SK-N-SH (cell line): ENCODE data around the gene OR8G5. TPM values are rescaled to one million over a fixed set of nuclear protein-coding genes. Genes with fewer than 3 reads are reported as not detected.

Experiments used
- CTCF ChIA-PET: fragments of 300-600, 350-600 bp; formaldehyde crosslinking; extraction: SDS; loops from one replicate; lab custom pipeline; 2021; lab: Yijun Ruan, JAX
- POLR2A ChIA-PET: fragments of 350-600 bp; sonication (Branson Sonifier 250); formaldehyde crosslinking; extraction: SDS; loops from one replicate; lab custom pipeline; 2020; ENCODE audit warnings: antibody characterized with exemption, inconsistent platforms; lab: Yijun Ruan, JAX
- DNase-seq: peaks from one replicate; pipeline ENCODE4 v3.0.0; 2012
- H2AFZ ChIP-seq: fragments of 200-600 bp; sonication (generic); 2 replicates; pipeline ENCODE4 v1.8.1; 2016; ENCODE audit warnings: antibody characterized with exemption, mild to moderate bottlenecking, low read depth
- H3F3A ChIP-seq: fragments of 200-600 bp; sonication (generic); replicated peaks from 2 replicates; pipeline ENCODE3; 2016; ENCODE audit warnings: antibody characterized with exemption, mild to moderate bottlenecking; ENCODE audit not compliant: insufficient read depth
- H3K27ac ChIP-seq, 2 experiments: fragments of 200-500 bp in 1 of 2; fragments of 200-600 bp in 1 of 2; sonication (Bioruptor generic) in 1 of 2; sonication (generic), shearing (Covaris generic) in 1 of 2; 2 replicates each; pipeline versions ENCODE4 v1.5.1 to v1.6.1; 2014 to 2016; ENCODE audit warnings: low read depth in 2 of 2, inconsistent platforms in 1 of 2, low read length in 1 of 2, mild to moderate bottlenecking in 1 of 2, mixed read lengths in 1 of 2
- H3K27me3 ChIP-seq: fragments of 200-600 bp; sonication (generic), shearing (Covaris generic); 2 replicates; pipeline ENCODE4 v1.6.1; 2016; ENCODE audit warnings: mixed run types; ENCODE audit not compliant: insufficient read depth
- H3K36me3 ChIP-seq, 2 experiments: fragments of 200-500 bp in 1 of 2; fragments of 200-600 bp in 1 of 2; sonication (Bioruptor generic) in 1 of 2; sonication (generic) in 1 of 2; replicated peaks in 1 of 2; 2 replicates each; pipeline versions ENCODE3 to v1.5.1; 2014 to 2016; ENCODE audit warnings: low read length in 1 of 2, mild to moderate bottlenecking in 1 of 2; ENCODE audit not compliant: insufficient read depth in 2 of 2, control insufficient read depth in 1 of 2
- H3K4me1 ChIP-seq, 2 experiments: fragments of 200-500 bp in 1 of 2; fragments of 200-600 bp in 1 of 2; sonication (Bioruptor generic) in 1 of 2; sonication (generic), shearing (Covaris generic) in 1 of 2; 2 replicates each; pipeline versions ENCODE4 v1.5.1 to v1.6.1; 2014 to 2016; ENCODE audit warnings: low read depth in 1 of 2, low read length in 1 of 2, mixed run types in 1 of 2; ENCODE audit not compliant: insufficient read depth in 2 of 2, control insufficient read depth in 1 of 2
- H3K4me2 ChIP-seq: fragments of 200-600 bp; sonication (generic), shearing (Covaris generic); 2 replicates; pipeline ENCODE4 v1.6.1; 2017; ENCODE audit warnings: mixed run types
- H3K4me3 ChIP-seq, 2 experiments: fragments of 200-500 bp in 1 of 2; fragments of 200-600 bp in 1 of 2; sonication (Bioruptor generic) in 1 of 2; sonication (generic), shearing (Covaris generic) in 1 of 2; 2 replicates each; pipeline versions ENCODE4 v1.5.1 to v1.8.1; 2014 to 2016; ENCODE audit warnings: low read depth in 2 of 2, inconsistent platforms in 1 of 2, low read length in 1 of 2, mild to moderate bottlenecking in 1 of 2, mixed read lengths in 1 of 2, moderate library complexity in 1 of 2
- H3K79me2 ChIP-seq: fragments of 200-600 bp; sonication (generic); 2 replicates; pipeline ENCODE4 v1.8.1; 2017; ENCODE audit warnings: mild to moderate bottlenecking; ENCODE audit not compliant: insufficient read depth
- H3K9ac ChIP-seq: fragments of 200-600 bp; sonication (generic); 2 replicates; pipeline ENCODE4 v1.6.1; 2017; ENCODE audit warnings: mixed run types
- H3K9me2 ChIP-seq: fragments of 200-600 bp; sonication (generic); 2 replicates; pipeline ENCODE4 v1.6.1; 2017; ENCODE audit warnings: mixed run types
- H3K9me3 ChIP-seq: fragments of 200-600 bp; sonication (generic); 2 replicates; pipeline ENCODE4 v1.6.1; 2017; ENCODE audit warnings: mixed run types, mild to moderate bottlenecking, moderate library complexity
- H4K20me1 ChIP-seq: fragments of 200-600 bp; sonication (generic); 2 replicates; pipeline ENCODE4 v1.6.1; 2017; ENCODE audit warnings: mild to moderate bottlenecking, mixed run types; ENCODE audit not compliant: insufficient read depth
- CTCF ChIP-seq: fragments of 200-600 bp; sonication (generic); IDR thresholded peaks from 2 replicates; pipeline ENCODE4 v1.6.1; 2017; ENCODE audit warnings: antibody characterized with exemption, mild to moderate bottlenecking, moderate library complexity
- ELF1 ChIP-seq: IDR thresholded peaks from 2 replicates; pipeline ENCODE4 v1.4.0; 2012
- FOXM1 ChIP-seq: IDR thresholded peaks from 2 replicates; pipeline ENCODE4 v1.4.0; 2012; ENCODE audit warnings: low read depth, mild to moderate bottlenecking
- GABPA ChIP-seq: IDR thresholded peaks from 2 replicates; pipeline ENCODE4 v1.4.0; 2012; ENCODE audit warnings: low read depth, mild to moderate bottlenecking
- GATA2 ChIP-seq: sonication (generic); formaldehyde crosslinking; IDR thresholded peaks from 2 replicates; pipeline ENCODE4 v1.5.0; 2020; ENCODE audit warnings: mild to moderate bottlenecking, missing genetic modification reagents
- IRF3 ChIP-seq: fragments of 150-350 bp; IDR thresholded peaks from 2 replicates; pipeline ENCODE4 v1.6.1; 2016; ENCODE audit warnings: mild to moderate bottlenecking, low read depth, low read length
- JUND ChIP-seq: IDR thresholded peaks from 2 replicates; pipeline ENCODE4 v1.4.0; 2012
- NFIC ChIP-seq: IDR thresholded peaks from 2 replicates; pipeline ENCODE4 v1.4.0; 2012; ENCODE audit warnings: borderline replicate concordance
- PBX3 ChIP-seq: IDR thresholded peaks from 2 replicates; pipeline ENCODE4; 2012
- POLR2AphosphoS5 ChIP-seq: IDR thresholded peaks from 2 replicates; pipeline ENCODE4 v1.6.1; 2012; ENCODE audit warnings: low read depth, low read length
- RCOR1 ChIP-seq: fragments of 150-350 bp; IDR thresholded peaks from 2 replicates; pipeline ENCODE4 v1.6.1; 2017; ENCODE audit warnings: antibody characterized with exemption, low read length
- RFX5 ChIP-seq: IDR thresholded peaks from 2 replicates; pipeline ENCODE4 v1.6.1; 2012; ENCODE audit warnings: mild to moderate bottlenecking, improper control_type of control experiment, low read length
- SMC3 ChIP-seq: IDR thresholded peaks from 2 replicates; pipeline ENCODE4 v1.6.1; 2012; ENCODE audit warnings: low read depth, low read length, improper control_type of control experiment
- TCF12 ChIP-seq: IDR thresholded peaks from 2 replicates; pipeline ENCODE4 v1.4.0; 2012
- USF1 ChIP-seq: IDR thresholded peaks from 2 replicates; pipeline ENCODE4 v1.4.0; 2012; ENCODE audit warnings: low read depth, borderline replicate concordance
- USF2 ChIP-seq: fragments of 150-350 bp; IDR thresholded peaks from 2 replicates; pipeline ENCODE4 v1.6.1; 2017; ENCODE audit warnings: antibody characterized with exemption, low read length, low read depth, borderline replicate concordance
- YY1 ChIP-seq: IDR thresholded peaks from 2 replicates; pipeline ENCODE4 v1.4.0; 2012; ENCODE audit warnings: low read depth, mild to moderate bottlenecking
- ZBTB33 ChIP-seq: IDR thresholded peaks from 2 replicates; pipeline ENCODE4 v1.4.0; 2012; ENCODE audit warnings: low read depth, borderline replicate concordance
- WGBS: methylation state at CpG from one replicate; pipeline ENCODE4 v1.1.6; 2017; ENCODE audit warnings: low lambda C conversion rate; 5-methylcytosine and 5-hydroxymethylcytosine counted together
- polyA plus RNA-seq, 3 experiments: library from polyadenylated mRNA; depleted of rRNA; stranded (reverse); fragments of >200 nt; gene quantifications; 2 replicates each; pipeline ENCODE4 v1.2.3, GENCODE V29; 2012
- TF ChIP-seq, protein P1 (sequence below): IDR thresholded peaks from 2 replicates; pipeline ENCODE4 v1.4.0; 2012; ENCODE audit warnings: low read depth

OR8G5 gene
- polyA plus RNA-seq, 1 of the 3 experiments (the other 2 are of a cell fraction) = not detected

- no peak for TF ChIP-seq IRF3
- no peak for TF ChIP-seq POLR2AphosphoS5
- no peak for TF ChIP-seq ELF1
- no peak for TF ChIP-seq USF2
- TF ChIP-seq GABPA = no peak
These were observed 48.9 kb upstream of the OR8G5 start (continued) for GRCh38 chr11:124207102-124207792.

- Histone ChIP-seq H3K27ac (no peak overlapping the region), H3K4me3 (no peak overlapping the region), H3K27me3 (peaks cover 18% of the 10 kb centered on the region; the same call in 1 of the 2 replicates), H3F3A (no peaks in the 10 kb centered on the region), H3K9me2 (no peaks in the 10 kb centered on the region), H2AFZ (no peak overlapping the region), H3K9me3 (no peaks in the 10 kb centered on the region), H3K36me3 (no peaks in the 10 kb centered on the region), H3K79me2 (no peaks in the 10 kb centered on the region), H4K20me1 (no peaks in the 10 kb centered on the region), H3K4me2 (no peak overlapping the region), H3K4me1 (no peaks in the 10 kb centered on the region), H3K9ac (no peak overlapping the region)
- DNase-seq = no peak
- ChIA-PET CTCF (interaction anchor here (1.8 to 3.5 kb wide), 2 partner anchors 16 to 138 kb away, joined by 5 to 19 read pairs; no protein-coding TSS in a partner anchor), POLR2A (no interaction called here)
- WGBS = 10% methylated on average over 3 of the region's 6 CpGs
- no peak for TF ChIP-seq JUND
- no peak for TF ChIP-seq PBX3
- TF ChIP-seq USF1 = no peak
- no peak for TF ChIP-seq FOXM1
- no peak for TF ChIP-seq IRF3
- TF ChIP-seq NFIC = no peak
- TF ChIP-seq SMC3 = no peak
- no peak for TF ChIP-seq ZBTB33
- TF ChIP-seq RFX5 = no peak
- TF ChIP-seq, protein P1, sequence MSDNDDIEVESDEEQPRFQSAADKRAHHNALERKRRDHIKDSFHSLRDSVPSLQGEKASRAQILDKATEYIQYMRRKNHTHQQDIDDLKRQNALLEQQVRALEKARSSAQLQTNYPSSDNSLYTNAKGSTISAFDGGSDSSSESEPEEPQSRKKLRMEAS = no peak
- no peak for TF ChIP-seq YY1
- TF ChIP-seq GATA2 (CRISPR knock-in tag) = no peak
- TF ChIP-seq CTCF = no peak
- TF ChIP-seq TCF12 = no peak
- no peak for TF ChIP-seq RCOR1
These were observed 46.3 kb upstream of the OR8G5 start for GRCh38 chr11:124209824-124210357.
